Ramos (cell line): Measurements from ENCODE around the gene THAP4.

Experiments used
- in situ Hi-C: fragments of 300-500 bp; cut with MboI; formaldehyde crosslinking; loops from one replicate; pipeline ENCODE4 v1.14.3; 2022; ENCODE audit warnings: low sequenced_read_pairs; ENCODE audit not compliant: unreplicated experiment

Gene THAP4

DNA sequence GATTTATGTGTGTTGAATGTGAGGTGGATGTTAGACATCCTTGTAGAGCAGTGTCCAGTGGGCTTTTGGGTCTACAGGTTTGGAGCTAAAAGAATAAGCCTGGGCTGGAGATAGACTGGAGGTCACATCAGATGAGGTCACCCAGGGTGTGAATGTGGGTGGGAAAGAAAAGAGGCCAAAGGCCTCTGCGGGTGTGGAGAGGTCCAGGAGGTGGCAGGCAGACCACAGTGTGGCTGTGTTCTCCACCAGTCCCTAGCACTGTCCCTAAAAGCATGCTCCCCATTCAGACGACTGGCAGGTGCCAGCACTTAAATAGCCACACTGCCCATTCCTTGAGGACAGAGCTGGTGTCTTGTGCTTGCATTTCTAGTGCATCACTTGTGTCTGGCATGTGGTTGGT is 4.7 kb upstream of the THAP4 start:
- in situ Hi-C loops, result no loop called here

DNA sequence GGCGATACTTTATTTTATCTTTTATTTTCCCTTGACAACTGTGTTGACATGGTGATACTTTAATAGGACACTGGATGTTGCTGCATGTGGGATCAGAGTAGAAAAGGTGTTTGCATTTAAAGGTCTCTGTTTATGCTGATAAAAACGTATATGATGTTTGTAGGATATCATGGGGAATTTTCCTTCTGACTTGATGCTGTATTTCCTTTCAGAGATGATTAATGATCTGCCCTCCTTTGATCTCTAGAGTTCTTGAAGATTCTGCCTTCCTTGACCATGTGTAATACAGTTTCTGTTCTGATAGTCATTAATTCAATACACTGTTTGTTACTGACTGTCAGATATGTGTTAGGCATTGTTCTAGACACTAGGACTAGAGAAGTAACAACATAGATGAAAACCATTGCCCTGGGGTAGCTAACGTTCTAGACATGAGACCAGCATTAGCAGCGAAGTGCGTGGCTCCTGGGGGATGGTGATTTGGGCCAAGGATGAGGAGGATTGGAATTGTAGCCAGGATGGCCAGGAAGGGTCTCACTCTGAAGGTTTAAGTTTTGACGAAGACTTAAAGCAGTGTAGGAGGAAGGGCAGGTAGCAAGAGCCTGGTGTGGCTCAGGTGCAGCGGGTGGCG is 3.3 kb upstream of the THAP4 start:
- in situ Hi-C loops, result no loop called here

DNA sequence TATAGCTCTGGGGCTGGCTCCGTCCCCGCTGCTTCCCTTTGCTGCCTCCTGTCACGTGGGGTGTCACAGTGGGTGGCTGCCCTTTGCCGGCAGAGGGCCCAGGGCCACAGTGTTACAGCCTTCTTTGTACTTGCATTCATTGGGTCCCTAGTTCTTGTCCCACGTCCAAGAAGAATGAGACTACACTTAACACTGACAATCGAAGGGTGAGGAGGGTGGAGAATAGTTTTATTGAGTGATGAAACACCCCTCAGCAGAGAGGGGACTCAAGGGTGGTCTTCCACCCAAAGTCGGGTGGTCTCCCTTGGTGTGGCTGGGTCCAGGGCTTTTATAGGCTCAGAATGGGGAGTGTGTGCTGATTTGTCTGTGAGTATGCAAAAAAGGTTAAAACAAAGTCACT is 2.4 kb upstream of the THAP4 start:
- in situ Hi-C loops, result no loop called here

DNA sequence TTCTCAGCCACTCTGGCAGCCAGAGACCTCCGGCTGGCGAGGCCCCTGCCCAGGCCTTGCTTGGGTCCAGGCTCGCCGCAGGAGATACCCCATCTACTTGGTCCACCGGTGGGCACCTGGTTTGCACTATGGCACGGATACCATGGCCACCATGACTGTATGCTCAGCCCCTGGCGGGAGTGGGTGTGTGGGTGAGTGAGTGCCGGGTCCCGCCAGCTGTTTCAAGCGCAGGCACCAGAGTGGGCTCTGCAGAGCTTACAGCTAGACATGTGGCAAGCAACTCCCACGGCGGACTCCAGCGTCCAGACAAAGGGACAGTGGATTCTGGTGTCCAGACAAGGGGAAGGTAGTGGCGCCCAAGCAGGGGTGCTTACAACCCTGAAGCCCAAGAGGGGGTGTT is 2.0 kb upstream of the THAP4 start:
- in situ Hi-C loops, result no loop called here

DNA sequence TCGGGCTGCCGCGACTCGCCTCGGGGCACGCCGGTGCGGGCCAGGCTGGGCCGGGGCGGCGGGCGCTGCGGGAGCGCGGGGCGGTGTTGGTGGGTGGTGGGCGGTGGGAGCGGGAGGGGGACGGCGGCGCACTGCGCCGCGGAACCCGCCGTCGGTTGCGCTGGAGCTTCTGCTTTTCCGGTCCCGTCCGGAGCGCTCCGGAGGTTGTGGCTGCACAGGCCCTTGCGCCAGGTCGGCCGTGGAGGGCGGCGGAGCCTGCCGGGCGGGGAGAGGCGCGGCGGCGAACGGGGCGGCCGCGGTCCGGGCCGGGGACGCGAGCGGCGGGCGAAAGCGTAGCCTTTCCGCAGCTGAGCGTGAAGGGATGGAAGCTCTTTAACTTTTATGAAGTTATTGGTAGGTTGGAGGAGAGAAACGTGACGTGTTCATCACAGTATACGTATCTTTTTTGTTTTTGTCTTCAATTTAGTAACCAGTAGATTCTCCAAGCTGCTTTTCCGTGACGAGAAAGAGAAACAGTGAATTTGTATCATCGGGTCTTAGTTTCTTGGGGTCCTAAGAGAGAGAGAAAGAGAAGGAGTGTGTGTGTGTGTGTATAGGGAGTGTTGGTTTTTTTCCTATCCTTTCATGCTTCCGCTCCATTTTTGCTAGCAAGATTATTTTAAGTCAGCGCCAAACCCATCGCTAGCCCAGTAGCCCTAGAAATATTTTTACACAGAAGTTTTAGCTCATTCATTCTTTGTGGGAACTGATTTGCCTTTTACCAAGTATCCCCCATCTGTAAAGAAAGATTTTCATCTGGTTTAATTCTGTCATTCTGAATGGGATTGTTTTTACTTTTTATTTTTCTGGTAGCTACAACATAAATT is 1.1 kb upstream of the THAP4 start:
- in situ Hi-C loops, result no loop called here

DNA sequence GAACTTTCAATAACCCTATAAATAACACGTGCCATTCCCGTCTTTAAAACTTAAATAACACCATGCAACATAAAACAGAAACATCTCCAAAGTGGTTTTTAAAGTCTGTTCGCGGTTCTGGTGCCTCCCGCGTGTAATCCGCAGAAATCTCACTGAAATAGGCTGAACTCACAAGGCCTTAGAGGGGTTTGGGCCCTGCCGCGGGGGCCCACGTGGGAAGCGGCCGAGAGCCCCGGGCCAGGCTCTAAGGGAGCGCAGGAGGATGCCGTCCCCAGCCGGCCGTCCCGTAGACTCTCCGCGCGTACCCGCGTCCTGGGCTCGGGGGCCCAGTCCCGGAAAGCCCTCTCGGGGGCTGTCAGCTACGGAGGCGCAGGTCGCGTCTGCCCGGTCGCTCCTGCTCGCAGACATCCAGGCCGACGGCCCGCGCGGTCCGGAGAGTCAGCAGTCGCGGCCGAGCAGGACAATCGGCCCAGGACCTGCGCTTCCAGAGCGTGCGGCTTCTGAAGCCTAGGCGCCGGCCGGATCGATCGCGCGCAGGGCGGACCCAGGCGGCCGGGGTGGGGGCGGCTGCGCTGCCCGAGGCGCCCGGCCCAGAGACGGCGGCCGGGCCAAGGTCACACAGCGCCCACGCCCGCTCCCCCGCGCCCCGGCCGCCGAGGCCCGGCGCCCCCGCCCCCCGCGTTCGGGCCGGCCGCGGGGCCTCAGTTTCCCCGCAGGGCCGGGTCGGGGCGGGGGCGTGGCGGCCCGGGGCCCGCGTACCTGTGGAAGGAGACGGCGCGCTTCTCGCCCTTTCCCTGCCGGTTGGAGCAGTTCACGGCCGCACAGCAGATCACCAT is 558 bp downstream of the THAP4 start:
- in situ Hi-C loops, result no loop called here

DNA sequence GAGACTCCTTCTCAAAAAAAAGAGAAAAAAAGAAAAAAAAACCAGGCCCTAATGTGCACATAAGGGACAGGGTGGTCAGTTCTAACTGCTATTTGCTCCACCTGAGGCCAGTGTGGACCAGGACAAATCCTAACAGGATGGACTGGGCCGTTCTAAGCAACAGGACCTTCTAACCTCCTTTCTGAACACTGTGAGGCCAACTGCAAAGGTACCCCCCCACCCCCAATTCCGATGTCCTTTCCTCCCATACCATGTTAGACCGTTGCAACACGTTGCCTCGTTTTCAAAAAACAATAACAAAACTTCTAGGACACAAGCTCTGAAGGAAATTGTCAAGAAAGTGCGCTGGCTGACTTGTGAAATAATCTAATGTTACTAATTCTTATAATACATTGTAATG is 1.2 kb downstream of the THAP4 start:
- in situ Hi-C loops, result no loop called here

DNA sequence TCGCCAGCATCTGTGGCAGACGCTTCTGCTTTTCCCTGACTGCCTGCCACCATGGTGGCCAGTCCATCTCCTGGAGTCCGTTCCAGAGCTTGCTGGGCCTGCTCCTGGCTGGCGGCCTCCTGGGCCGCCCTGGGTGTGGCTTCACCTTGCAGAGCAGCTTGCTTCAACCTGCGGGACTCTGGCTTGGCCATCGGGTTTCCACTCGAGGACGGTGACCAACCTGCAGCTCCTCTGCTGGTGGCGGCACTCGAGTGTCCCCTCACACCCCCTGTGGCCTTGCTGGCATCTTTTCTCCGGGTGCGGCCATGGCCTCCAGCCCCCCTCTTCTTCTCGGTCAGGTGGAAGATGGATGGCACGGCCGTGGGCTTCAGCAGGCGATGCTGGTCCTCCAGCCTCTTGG is 3.4 kb downstream of the THAP4 start:
- in situ Hi-C loops, result no loop called here

DNA sequence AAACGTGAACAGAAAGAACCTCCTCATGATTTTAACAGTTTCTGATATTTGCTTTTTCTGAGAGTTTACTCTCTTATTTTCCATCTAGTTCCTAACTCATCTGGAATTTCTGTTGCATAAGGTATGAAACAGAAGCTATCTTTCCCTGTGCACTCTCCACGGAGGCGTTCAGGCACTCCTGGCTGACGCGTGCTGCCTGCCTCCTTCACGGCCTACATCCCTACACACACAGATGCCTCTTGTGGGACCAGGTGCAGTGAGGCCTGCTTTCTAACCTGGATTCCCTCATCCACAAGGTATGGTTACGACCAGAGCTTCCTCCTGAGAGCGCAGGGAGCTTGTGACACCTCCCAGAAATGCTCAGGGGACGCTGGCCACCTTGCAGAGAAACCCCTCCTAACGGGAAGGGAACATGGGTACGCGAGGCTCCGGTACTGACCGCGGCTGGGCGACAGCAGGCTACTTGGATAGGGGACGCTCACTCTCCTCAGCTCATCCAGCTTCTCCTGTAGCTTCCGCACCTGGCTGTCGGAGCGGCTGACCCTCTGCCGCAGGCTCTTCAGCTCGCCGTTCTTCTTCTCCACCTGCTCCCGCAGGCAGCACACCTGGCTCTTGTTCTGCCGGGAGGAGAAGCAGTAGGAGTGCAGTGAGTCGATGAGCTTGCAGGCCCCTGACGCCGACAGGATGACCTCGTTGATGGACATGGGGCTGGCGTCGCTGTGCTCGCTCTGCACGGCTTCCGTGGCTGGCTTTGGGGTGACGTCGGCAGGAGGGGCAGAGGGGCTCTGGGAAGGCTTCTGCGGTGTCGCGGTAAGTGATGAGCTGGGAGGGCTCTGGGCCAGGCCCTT is 4.3 kb downstream of the THAP4 start:
- in situ Hi-C loops, result no loop called here

DNA sequence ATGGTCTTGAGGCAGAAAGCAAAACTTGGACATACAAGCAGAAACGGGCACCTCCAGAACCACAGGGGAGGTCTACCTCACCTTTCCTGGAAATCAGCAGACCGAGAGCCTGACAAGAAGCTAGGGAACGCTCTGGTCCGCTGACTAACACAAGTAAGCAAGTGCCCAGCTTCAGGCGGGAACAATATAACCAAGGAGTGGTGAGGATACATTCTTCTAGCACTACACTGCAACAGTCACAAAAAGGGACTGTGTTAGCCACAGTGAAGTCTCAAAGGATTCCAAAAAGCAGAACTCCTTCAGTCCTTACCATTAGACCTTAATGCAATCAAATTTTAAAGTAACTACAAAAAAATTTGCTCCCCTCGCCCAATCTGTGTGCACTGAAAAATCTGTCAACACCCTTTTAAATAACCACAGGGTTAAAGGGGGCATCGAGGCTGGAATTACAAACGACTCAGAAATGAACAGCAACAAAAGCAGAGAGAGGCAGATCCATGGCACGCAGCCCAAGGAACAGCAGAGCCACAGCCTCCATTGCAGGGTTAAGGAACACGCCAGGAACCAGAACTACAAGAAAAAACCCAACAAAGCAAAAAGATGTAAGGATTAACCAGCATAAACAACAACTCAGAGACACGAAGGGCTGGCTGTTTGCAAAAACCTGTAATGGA is 7.1 kb downstream of the THAP4 start:
- in situ Hi-C loops, result no loop called here

DNA sequence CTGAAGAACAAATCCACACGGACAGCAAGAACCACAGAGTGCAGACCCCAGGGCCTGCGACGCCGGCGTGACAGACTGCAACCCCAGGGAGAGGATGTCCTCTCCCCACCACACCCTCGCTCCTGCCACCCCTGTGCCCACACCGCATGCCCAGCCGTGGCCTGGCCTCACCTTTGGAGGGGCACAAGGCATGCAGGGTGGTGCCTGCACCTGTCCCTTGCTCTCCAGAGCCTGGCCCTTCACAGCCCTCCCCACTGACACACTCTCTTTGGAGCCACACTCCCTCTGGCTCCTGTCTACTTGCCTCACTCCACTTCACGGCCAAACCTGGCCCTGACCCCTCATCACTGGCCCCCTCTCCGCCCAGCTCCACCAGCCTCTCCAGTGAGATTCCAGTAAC is 9.3 kb downstream of the THAP4 start:
- in situ Hi-C loops, result no loop called here

DNA sequence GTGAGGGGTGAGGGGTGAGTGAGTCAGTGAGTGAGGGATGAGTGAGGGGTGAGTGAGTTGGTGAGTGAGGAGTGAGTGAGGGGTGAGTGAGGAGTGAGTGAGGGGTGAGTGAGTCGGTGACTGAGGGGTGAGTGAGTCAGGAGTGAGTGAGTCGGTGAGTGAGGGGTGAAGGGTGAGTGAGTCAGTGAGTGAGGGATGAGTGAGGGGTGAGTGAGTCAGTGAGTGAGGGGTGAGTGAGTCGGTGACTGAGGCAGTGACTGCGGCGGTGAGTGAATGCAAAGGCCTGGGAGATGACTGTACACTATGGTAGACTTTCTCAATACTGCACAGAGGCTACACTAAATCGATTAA is 16.6 kb downstream of the THAP4 start:
- in situ Hi-C loops, result no loop called here

DNA sequence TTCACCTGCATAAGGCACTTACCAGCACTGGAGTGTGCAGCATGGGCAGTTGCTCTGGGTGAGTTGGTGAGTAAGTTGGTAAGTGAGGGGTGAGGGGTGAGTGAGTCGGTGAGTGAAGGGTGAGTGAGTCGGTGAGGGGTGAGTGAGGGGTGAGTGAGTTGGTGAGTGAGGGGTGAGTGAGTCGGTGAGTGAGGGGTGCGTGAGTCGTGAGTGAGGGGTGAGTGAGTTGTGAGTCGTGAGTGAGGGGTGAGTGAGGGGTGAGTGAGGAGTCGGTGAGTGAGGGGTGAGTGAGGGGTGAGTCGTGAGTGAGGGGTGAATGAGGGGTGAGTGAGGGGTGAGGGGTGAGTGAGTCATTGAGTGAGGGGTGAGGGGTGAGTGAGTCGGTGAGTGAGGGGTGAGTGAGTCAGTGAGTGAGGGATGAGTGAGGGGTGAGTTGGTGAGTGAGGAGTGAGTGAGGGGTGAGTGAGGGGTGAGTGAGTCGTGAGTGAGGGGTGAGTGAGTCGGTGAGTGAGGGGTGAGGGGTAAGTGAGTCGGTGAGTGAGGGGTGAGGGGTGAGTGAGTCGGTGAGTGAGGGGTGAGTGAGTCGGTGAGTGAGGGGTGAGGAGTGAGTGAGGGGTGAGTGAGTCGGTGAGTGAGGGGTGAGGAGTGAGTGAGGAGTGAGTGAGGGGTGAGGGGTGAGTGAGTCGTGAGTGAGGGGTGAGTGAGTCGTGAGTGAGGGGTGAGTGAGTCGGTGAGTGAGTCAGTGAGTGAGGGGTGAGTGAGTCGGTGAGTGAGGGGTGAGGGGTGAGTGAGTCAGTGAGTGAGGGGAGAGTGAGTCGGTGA is 17.1 kb downstream of the THAP4 start:
- in situ Hi-C loops, result no loop called here

DNA sequence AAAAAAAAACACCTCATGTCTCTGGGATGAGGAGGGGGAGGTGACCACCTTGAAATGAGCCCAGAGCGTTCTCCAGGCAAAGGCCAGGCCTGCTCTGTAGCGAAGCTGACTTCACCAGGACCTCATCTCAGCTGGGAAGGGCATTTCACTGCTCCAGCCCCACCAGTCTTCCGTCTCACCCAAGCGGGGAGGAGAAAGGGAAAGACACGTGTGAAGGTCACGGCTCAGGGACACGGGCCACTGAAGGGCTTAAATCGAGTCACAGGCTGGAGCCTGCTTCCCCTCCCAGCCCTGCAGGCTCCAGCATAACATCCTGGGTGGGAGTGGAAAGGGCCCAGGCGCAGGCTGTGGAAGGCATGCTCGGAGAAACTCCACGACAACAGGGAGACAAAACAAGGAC is 18.1 kb downstream of the THAP4 start:
- in situ Hi-C loops, result no loop called here

DNA sequence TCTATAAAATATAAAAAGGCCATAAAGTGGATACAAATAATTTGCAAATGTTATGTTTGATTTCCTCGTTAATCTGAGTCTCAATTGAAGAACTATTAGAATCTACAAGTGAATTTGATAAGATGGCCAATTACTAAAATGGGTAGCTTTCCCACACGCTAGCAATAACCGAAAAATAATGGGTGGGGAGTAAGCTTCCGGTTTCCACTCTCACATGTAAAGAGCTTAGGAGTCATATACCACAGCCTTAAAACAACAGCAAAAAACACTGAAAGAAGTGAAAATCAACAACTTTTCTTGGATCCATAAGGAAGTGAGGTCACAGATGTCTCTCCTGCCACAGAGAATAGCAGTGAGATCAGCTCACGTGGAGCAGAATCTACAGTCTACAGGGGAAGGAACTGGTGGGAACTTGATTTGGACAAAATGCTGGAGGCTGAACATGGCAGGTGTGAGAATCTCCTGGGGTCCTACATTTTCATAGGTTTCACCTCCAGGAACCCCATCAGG is 18.6 kb downstream of the THAP4 start:
- in situ Hi-C loops, result no loop called here

DNA sequence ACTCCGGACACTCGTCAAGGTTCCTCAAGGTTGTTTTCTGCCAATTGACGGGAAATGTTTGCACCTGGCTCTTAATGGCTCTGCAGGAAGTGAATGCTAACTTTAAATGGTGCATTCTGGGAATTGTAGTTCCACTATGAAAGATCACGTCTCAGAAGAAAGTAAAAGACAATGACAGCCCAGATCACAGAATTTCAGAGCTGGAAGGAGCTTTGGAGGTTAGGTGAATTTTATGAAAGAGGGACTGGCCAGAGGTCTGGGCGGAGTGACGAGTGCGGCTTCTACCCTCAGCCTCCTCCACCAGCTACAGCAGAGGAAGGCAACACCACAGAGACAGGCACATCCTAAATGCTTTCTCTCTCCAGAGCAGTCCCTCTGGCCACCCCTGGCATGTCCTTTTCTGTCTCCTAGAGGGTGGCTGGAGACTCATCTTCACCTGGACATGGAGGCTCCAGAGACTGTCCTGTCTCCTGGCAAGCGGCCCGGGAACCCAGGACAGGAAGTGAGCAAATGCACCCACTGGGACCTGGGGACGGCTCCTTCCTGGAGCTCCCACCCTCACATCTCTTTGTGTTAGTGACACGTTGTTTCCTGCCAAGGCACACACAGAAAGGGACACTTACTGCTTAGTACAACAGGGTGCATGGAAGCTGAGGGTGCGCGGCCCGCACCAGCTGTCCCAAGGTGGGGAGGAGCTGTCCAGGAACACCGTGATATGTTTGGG is 19.4 kb downstream of the THAP4 start:
- in situ Hi-C loops, result no loop called here

DNA sequence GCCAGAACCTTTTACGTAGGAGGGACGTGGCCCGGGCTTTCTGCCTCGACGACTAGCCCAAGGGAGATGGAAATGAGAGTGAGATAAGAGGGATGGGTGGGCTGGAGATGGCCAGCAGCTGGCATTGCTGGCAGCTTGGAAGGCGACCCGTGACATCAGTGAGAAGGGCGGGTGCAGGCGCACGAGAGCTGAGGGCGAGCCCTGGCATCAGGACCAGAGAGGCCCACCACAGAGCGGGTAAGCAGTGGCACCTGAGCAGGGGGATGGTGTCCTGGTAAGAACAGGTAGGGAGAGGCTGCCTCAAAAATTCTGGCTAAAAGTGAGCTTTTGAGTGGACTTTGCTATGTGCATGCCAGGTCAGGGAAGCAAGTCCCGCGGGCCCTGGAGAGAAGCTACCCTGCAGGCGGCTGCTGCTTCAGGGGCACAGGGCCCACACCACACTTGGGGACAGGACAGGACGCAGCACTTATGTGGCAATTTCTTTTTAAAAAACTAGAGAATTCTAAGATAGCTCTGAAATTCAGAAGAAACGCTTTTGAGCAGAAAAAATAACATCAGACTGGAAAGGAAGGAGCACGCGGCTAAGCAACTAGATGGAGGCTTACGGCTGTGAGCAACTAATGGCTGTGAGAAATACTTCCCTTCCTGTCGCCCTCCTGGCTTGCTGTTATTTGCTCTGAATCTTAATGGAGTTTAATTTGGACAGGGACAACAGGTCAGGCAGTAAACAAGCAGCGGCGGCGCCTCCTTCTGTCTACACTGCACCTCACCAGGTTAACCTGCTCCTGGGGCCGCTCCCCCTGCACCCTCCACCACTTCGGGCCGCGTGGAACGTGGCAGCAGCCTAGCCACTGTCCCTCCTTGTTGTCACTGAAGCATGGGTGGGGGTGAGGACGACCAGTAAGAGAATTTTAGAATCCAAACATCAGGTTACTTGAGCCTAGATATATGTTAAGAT is 20.5 kb downstream of the THAP4 start:
- in situ Hi-C loops, result no loop called here
